H9 (cell line): ENCODE results near the gene NAPA. TPM values are rescaled to one million over a fixed set of nuclear protein-coding genes. Genes with fewer than 3 reads are reported as not detected.

ENCODE experiments used
- DNase-seq: peaks from one replicate; pipeline ENCODE4 v3.0.0-alpha.2; 2017
- H2AFZ ChIP-seq: one replicate; pipeline ENCODE4 v1.6.1; 2013; ENCODE audit warnings: mild to moderate bottlenecking, low read length, control low read depth, moderate library complexity
- H2AK5ac ChIP-seq: 2 replicates; pipeline ENCODE4 v1.6.1; 2013; ENCODE audit warnings: low read length, control low read depth, mixed read lengths; ENCODE audit not compliant: insufficient read length
- H2BK120ac ChIP-seq: one replicate; pipeline ENCODE4 v1.6.1; 2013; ENCODE audit warnings: low read depth, mild to moderate bottlenecking, low read length, control low read depth, inconsistent platforms; ENCODE audit not compliant: poor library complexity, severe bottlenecking
- H2BK12ac ChIP-seq: 2 replicates; pipeline ENCODE4 v1.6.1; 2013; ENCODE audit warnings: low read length, control low read depth, mixed read lengths, low read depth; ENCODE audit not compliant: insufficient read length
- H2BK15ac ChIP-seq: 2 replicates; pipeline ENCODE4 v1.6.1; 2013; ENCODE audit warnings: low read depth, low read length, control low read depth
- H2BK20ac ChIP-seq: one replicate; pipeline ENCODE4 v1.6.1; 2013; ENCODE audit warnings: low read depth, mild to moderate bottlenecking, low read length, control low read depth, inconsistent platforms; ENCODE audit not compliant: poor library complexity, severe bottlenecking
- H2BK5ac ChIP-seq: 2 replicates; pipeline ENCODE4 v1.6.1; 2013; ENCODE audit warnings: low read length, control low read depth, mixed read lengths; ENCODE audit not compliant: insufficient read length
- H3K14ac ChIP-seq: 2 replicates; pipeline ENCODE4 v1.6.1; 2013; ENCODE audit warnings: low read length, control low read depth; ENCODE audit not compliant: insufficient read depth
- H3K18ac ChIP-seq: 2 replicates; pipeline ENCODE4 v1.6.1; 2013; ENCODE audit warnings: low read depth, mild to moderate bottlenecking, mixed read lengths, low read length, control low read depth; ENCODE audit not compliant: insufficient read length
- H3K23ac ChIP-seq: 2 replicates; pipeline ENCODE4 v1.6.1; 2013; ENCODE audit warnings: low read length, control low read depth, mixed read lengths, low read depth; ENCODE audit not compliant: insufficient read length
- H3K23me2 ChIP-seq: 2 replicates; pipeline ENCODE4 v1.6.1; 2013; ENCODE audit warnings: low read depth, mild to moderate bottlenecking, mixed read lengths, low read length, control low read depth; ENCODE audit not compliant: insufficient read length, poor library complexity, severe bottlenecking
- H3K27ac ChIP-seq: 2 replicates; pipeline ENCODE4 v1.5.1; 2013; ENCODE audit warnings: low read length, control low read depth, mixed read lengths, low read depth; ENCODE audit not compliant: insufficient read length
- H3K27me3 ChIP-seq: 2 replicates; pipeline ENCODE4 v1.6.1; 2013; ENCODE audit warnings: low read length, control low read depth, inconsistent platforms; ENCODE audit not compliant: insufficient read depth
- H3K4ac ChIP-seq: 2 replicates; pipeline ENCODE4 v1.6.1; 2013; ENCODE audit warnings: low read depth, mild to moderate bottlenecking, control low read depth, inconsistent platforms, low read length, moderate library complexity
- H3K4me1 ChIP-seq: 2 replicates; pipeline ENCODE4 v1.6.1; 2013; ENCODE audit warnings: low read length, control low read depth, inconsistent platforms; ENCODE audit not compliant: insufficient read depth
- H3K4me2 ChIP-seq: 2 replicates; pipeline ENCODE4 v1.6.1; 2013; ENCODE audit warnings: low read length, control low read depth, mixed read lengths; ENCODE audit not compliant: insufficient read length, insufficient read depth
- H3K56ac ChIP-seq: 2 replicates; pipeline ENCODE4 v1.6.1; 2013; ENCODE audit warnings: low read depth, mild to moderate bottlenecking, mixed read lengths, low read length, control low read depth; ENCODE audit not compliant: insufficient read length
- H3K79me1 ChIP-seq: 2 replicates; pipeline ENCODE4 v1.6.1; 2013; ENCODE audit warnings: low read depth, mild to moderate bottlenecking, moderate library complexity, low read length, control low read depth, inconsistent platforms; ENCODE audit not compliant: insufficient read depth, poor library complexity, severe bottlenecking
- H3K79me2 ChIP-seq: 2 replicates; pipeline ENCODE4 v1.6.1; 2013; ENCODE audit warnings: low read length, control low read depth, inconsistent platforms; ENCODE audit not compliant: insufficient read depth
- H3K9ac ChIP-seq: 2 replicates; pipeline ENCODE4 v1.6.1; 2013; ENCODE audit warnings: low read length, control low read depth, mixed read lengths; ENCODE audit not compliant: insufficient read length; ENCODE audit errors: extremely low read depth
- H3K9me3 ChIP-seq: one replicate; pipeline ENCODE4 v1.6.1; 2013; ENCODE audit warnings: low read depth, low read length, inconsistent platforms; ENCODE audit not compliant: control insufficient read depth
- H3T11ph ChIP-seq: one replicate; pipeline ENCODE4 v1.6.1; 2013; ENCODE audit warnings: mild to moderate bottlenecking, low read length, control low read depth, inconsistent platforms
- H4K20me1 ChIP-seq: one replicate; pipeline ENCODE4 v1.6.1; 2013; ENCODE audit not compliant: control insufficient read depth, insufficient read length, insufficient read depth
- H4K5ac ChIP-seq: 2 replicates; pipeline ENCODE4 v1.6.1; 2013; ENCODE audit warnings: low read depth, mild to moderate bottlenecking, mixed read lengths, low read length, control low read depth; ENCODE audit not compliant: insufficient read length
- H4K8ac ChIP-seq: replicated peaks from 2 replicates; pipeline ENCODE4 v1.6.1; 2013; ENCODE audit warnings: low read length, control low read depth, mixed read lengths, low read depth; ENCODE audit not compliant: insufficient read length
- H4K91ac ChIP-seq: 2 replicates; pipeline ENCODE4 v1.6.1; 2013; ENCODE audit warnings: low read depth, mild to moderate bottlenecking, moderate library complexity, mixed read lengths, low read length, control low read depth; ENCODE audit not compliant: insufficient read length
- H3K27ac Mint-ChIP-seq, 3 experiments: 2 replicates in 2 of 3; 3 replicates in 1 of 3; pipeline ENCODE4 v1.8.0; 2020 to 2021; ENCODE audit warnings: mixed read lengths in 3 of 3, mild to moderate bottlenecking in 1 of 3, moderate library complexity in 1 of 3
- H3K27me3 Mint-ChIP-seq: 2 replicates; pipeline ENCODE4 v1.8.0; 2021; ENCODE audit warnings: low read depth, mild to moderate bottlenecking, moderate library complexity, mixed read lengths
- H3K36me3 Mint-ChIP-seq, 3 experiments: 2 replicates in 2 of 3; 3 replicates in 1 of 3; pipeline ENCODE4 v1.8.0; 2020 to 2021; ENCODE audit warnings: low read depth in 3 of 3, mixed read lengths in 3 of 3; ENCODE audit not compliant: insufficient read depth in 1 of 3
- H3K4me1 Mint-ChIP-seq, 2 experiments: 2 replicates each; pipeline ENCODE4 v1.8.0; 2020; ENCODE audit warnings: mixed read lengths in 2 of 2
- H3K4me3 Mint-ChIP-seq, 2 experiments: 2 replicates in 1 of 2; 3 replicates in 1 of 2; pipeline ENCODE4 v1.8.0; 2020 to 2021; ENCODE audit warnings: mild to moderate bottlenecking in 2 of 2, mixed read lengths in 2 of 2, moderate library complexity in 1 of 2
- H3K9me3 Mint-ChIP-seq, 2 experiments: 2 replicates in 1 of 2; 3 replicates in 1 of 2; pipeline ENCODE4 v1.8.0; 2020; ENCODE audit warnings: mild to moderate bottlenecking in 2 of 2, mixed read lengths in 2 of 2, moderate library complexity in 1 of 2
- WGBS: extraction: QIAGEN DNeasy Blood & Tissue Kit; methylation state at CpG from one replicate; pipeline ENCODE4 v1.1.7; 2013; ENCODE audit warnings: missing lambda C conversion rate, low lambda C conversion rate, mixed read lengths; ENCODE audit not compliant: insufficient read length; ENCODE audit errors: extremely low coverage; 5-methylcytosine and 5-hydroxymethylcytosine counted together
- total RNA-seq: library from RNA; stranded (reverse); gene quantifications from 2 replicates; pipeline ENCODE4 v1.2.1, GENCODE V29; 2021
- TF ChIP-seq, protein P1 (sequence below): fragments of 200-600 bp; sonication (generic); conservative IDR thresholded peaks from 3 replicates; pipeline ENCODE4 v1.8.0; 2021; ENCODE audit warnings: antibody characterized with exemption, mild to moderate bottlenecking

The NAPA gene
- total RNA-seq, 1 experiment from 2014 or later = 62.8 TPM

DNA sequence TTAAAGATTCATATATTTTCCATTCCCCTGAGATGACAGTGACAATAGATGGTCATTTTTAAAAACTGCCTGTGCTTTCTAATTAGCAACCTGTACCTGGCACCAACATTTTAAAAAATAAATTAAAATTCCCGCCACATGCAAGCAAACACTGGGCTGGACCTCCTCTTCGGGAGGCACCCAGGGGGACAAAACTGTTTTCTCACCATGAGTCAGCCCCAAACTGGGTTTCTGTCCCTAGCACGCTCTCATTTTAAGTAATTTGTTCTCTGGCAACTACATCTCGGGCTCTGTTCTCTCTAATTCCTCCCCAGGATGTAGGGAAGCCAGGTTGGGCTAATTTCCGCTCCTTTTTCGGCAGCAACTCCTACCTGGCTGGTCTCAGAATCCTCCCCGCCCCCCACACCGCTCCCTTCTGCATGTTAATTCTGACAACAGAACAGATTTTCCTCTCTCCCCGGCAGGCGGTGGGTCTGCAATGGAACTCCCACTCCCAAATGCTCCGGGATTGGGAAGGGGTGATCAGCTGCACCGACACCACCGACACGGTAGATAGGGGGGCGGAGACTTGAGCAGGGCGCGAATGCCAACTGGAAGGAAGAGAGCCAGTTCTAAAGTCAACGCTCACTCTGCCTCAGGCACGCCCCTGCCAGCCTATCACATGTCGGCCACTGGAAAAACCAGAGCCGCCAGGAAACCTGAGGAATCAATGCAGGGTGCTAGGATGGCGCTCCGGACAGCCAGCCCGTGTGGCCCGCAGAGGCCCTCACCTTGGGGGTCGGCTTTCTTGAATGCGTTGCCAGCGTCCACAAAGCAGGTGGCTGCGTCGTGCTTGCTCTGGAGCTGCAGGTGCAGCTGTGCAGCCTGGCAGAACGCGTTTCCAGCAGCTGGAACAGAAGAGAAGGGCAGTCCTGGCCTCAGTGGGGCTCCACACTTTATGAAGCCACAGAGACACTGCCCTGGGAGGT is 14.7 kb downstream of the NAPA start:
- Histone ChIP-seq H2BK5ac (no peak overlapping the region), H3K23ac (no peak overlapping the region), H3K18ac (no peak overlapping the region), H2AFZ (no peak overlapping the region), H3K23me2 (no peaks in the 10 kb centered on the region), H2BK120ac (no peak overlapping the region), H3K4ac (no peak overlapping the region), H3K27me3 (no peaks in the 10 kb centered on the region), H3K4me1 (no peaks in the 10 kb centered on the region; the same call in 1 of the 2 replicates), H4K91ac (no peak overlapping the region), H2BK20ac (no peak overlapping the region), H2BK12ac (no peak overlapping the region), H2AK5ac (no peak overlapping the region), H3K9ac (no peak overlapping the region), H4K5ac (no peak overlapping the region), H3K4me2 (no peak overlapping the region), H3K56ac (no peak overlapping the region), H4K20me1 (no peaks in the 10 kb centered on the region), H2BK15ac (no peak overlapping the region), H3K27ac (no peak overlapping the region), H3K79me2 (no peaks in the 10 kb centered on the region), H3T11ph (no peak overlapping the region), H3K14ac (no peak overlapping the region), H3K9me3 (no peaks in the 10 kb centered on the region), H4K8ac (no peak overlapping the region), H3K79me1 (no peaks in the 10 kb centered on the region)
- no peaks in the 10 kb centered on the region for H3K27me3 Mint-ChIP-seq
- TF ChIP-seq, protein P1, sequence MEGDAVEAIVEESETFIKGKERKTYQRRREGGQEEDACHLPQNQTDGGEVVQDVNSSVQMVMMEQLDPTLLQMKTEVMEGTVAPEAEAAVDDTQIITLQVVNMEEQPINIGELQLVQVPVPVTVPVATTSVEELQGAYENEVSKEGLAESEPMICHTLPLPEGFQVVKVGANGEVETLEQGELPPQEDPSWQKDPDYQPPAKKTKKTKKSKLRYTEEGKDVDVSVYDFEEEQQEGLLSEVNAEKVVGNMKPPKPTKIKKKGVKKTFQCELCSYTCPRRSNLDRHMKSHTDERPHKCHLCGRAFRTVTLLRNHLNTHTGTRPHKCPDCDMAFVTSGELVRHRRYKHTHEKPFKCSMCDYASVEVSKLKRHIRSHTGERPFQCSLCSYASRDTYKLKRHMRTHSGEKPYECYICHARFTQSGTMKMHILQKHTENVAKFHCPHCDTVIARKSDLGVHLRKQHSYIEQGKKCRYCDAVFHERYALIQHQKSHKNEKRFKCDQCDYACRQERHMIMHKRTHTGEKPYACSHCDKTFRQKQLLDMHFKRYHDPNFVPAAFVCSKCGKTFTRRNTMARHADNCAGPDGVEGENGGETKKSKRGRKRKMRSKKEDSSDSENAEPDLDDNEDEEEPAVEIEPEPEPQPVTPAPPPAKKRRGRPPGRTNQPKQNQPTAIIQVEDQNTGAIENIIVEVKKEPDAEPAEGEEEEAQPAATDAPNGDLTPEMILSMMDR = no peak
- H3K27ac Mint-ChIP-seq = peak overlapping the region; percentile 14 to 95 (median 70); a peak in 5 of 7 replicates
- no CpG with 5 or more reads among the region's 32 CpGs for WGBS
- H3K36me3 Mint-ChIP-seq = peaks cover 3 to 25% (median 18%) of the 10 kb centered on the region in 3 experiments; a peak in 5 of 7 replicates
- H3K4me1 Mint-ChIP-seq = peaks cover 0 to 26% of the 10 kb centered on the region in 2 experiments; a peak in 2 of 4 replicates
- no peaks in the 10 kb centered on the region for H3K9me3 Mint-ChIP-seq
- H3K4me3 Mint-ChIP-seq = peak overlapping the region in 1 of 2 experiments; percentile 22; a peak in 2 of 5 replicates
- DNase-seq = peak; percentile 74
